ENCODE data around the gene GRK5.

GRCh38 chr10:119358567-119358966, 151.2 kb downstream of the GRK5 start:
- TF ChIP-seq POLR2A (IDR thresholded peaks at IDR 0.05; ENCODE audit: low read depth, low read length): no peak
- TF ChIP-seq POLR2AphosphoS5 (IDR thresholded peaks at IDR 0.05; ENCODE audit: low read depth, low read length): no peak

Data from GM12892 (cell line).